ENCODE measurements around the gene SLC38A3.
"Not testable (repeated sequence)": the region's sequence is repeated elsewhere in the genome, so short reads cannot be mapped to it uniquely, and the experiment has no call there.

SLC38A3 gene

GRCh38 chr3:50208677-50209344, 3.7 kb downstream of the SLC38A3 start:
- Histone ChIP-seq H3K4me3 (IDR thresholded peaks at IDR 0.05; ENCODE audit: insufficient read depth, low read depth, low read length) (no peak overlapping the region), H3K27ac (no peak overlapping the region), H3K79me2 (ENCODE audit: insufficient read depth, low read depth) (no peaks in the 10 kb centered on the region), H4K20me1 (ENCODE audit: insufficient read depth) (no peaks in the 10 kb centered on the region), H3K4me1 (ENCODE audit: low read depth, poor library complexity, severe bottlenecking) (no peaks in the 10 kb centered on the region), H2AFZ (ENCODE audit: low read depth) (no peak overlapping the region), H3K36me3 (ENCODE audit: insufficient read depth) (no peaks in the 10 kb centered on the region), H3K9ac (no peak overlapping the region), H3K27me3 (ENCODE audit: insufficient read depth, low read depth) (peaks cover 24% of the 10 kb centered on the region), H3K4me2 (no peak overlapping the region)
- no peak for TF ChIP-seq CTCF (conservative IDR thresholded peaks at IDR 0.05; ENCODE audit: low read depth, low read length)

GRCh38 chr3:50210176-50210509, 5.1 kb downstream of the SLC38A3 start:
- Histone ChIP-seq H3K27ac (no peak overlapping the region), H3K4me1 (ENCODE audit: low read depth, poor library complexity, severe bottlenecking) (no peaks in the 10 kb centered on the region), H3K36me3 (ENCODE audit: insufficient read depth) (no peaks in the 10 kb centered on the region), H3K9ac (no peak overlapping the region), H2AFZ (ENCODE audit: low read depth) (no peak overlapping the region), H3K27me3 (ENCODE audit: insufficient read depth, low read depth) (peaks cover 13% of the 10 kb centered on the region), H3K4me3 (IDR thresholded peaks at IDR 0.05; ENCODE audit: insufficient read depth, low read depth, low read length) (no peak overlapping the region), H3K79me2 (ENCODE audit: insufficient read depth, low read depth) (no peaks in the 10 kb centered on the region), H3K4me2 (no peak overlapping the region), H4K20me1 (ENCODE audit: insufficient read depth) (no peaks in the 10 kb centered on the region)
- no peak for TF ChIP-seq CTCF (conservative IDR thresholded peaks at IDR 0.05; ENCODE audit: low read depth, low read length)

GRCh38 chr3:50210510-50211367, 5.7 kb downstream of the SLC38A3 start:
- no peaks in the 10 kb centered on the region for H3K36me3 ChIP-seq (ENCODE audit: insufficient read depth)
- TF ChIP-seq CTCF (conservative IDR thresholded peaks at IDR 0.05; ENCODE audit: low read depth, low read length), result no peak
- H3K9ac ChIP-seq, result no peak overlapping the region
- no peak overlapping the region for H2AFZ ChIP-seq (ENCODE audit: low read depth)
- H3K4me3 ChIP-seq (IDR thresholded peaks at IDR 0.05; ENCODE audit: insufficient read depth, low read depth, low read length), result no peak overlapping the region
- H3K4me1 ChIP-seq (ENCODE audit: low read depth, poor library complexity, severe bottlenecking), result no peaks in the 10 kb centered on the region
- H3K4me2 ChIP-seq, result no peak overlapping the region
- H3K27ac ChIP-seq, result no peak overlapping the region
- peaks cover 8% of the 10 kb centered on the region for H3K27me3 ChIP-seq (ENCODE audit: insufficient read depth, low read depth)
- no peaks in the 10 kb centered on the region for H4K20me1 ChIP-seq (ENCODE audit: insufficient read depth)
- H3K79me2 ChIP-seq (ENCODE audit: insufficient read depth, low read depth), result no peaks in the 10 kb centered on the region

GRCh38 chr3:50211368-50211717, 6.3 kb downstream of the SLC38A3 start:
- H4K20me1 ChIP-seq (ENCODE audit: insufficient read depth); H3K4me2 ChIP-seq; H3K9ac ChIP-seq; H3K36me3 ChIP-seq (ENCODE audit: insufficient read depth); H3K27ac ChIP-seq; H2AFZ ChIP-seq (ENCODE audit: low read depth); H3K4me3 ChIP-seq (IDR thresholded peaks at IDR 0.05; ENCODE audit: insufficient read depth, low read depth, low read length); H3K27me3 ChIP-seq (ENCODE audit: insufficient read depth, low read depth); H3K4me1 ChIP-seq (ENCODE audit: low read depth, poor library complexity, severe bottlenecking); H3K79me2 ChIP-seq (ENCODE audit: insufficient read depth, low read depth): not testable (repeated sequence)

- no peak overlapping the region for H3K4me2 ChIP-seq
- H3K4me1 ChIP-seq (ENCODE audit: low read depth, poor library complexity, severe bottlenecking), result no peaks in the 10 kb centered on the region
- H3K79me2 ChIP-seq (ENCODE audit: insufficient read depth, low read depth), result no peaks in the 10 kb centered on the region
- no peak overlapping the region for H3K9ac ChIP-seq
- H3K27ac ChIP-seq, result no peak overlapping the region
- H2AFZ ChIP-seq (ENCODE audit: low read depth), result no peak overlapping the region
- H3K4me3 ChIP-seq (IDR thresholded peaks at IDR 0.05; ENCODE audit: insufficient read depth, low read depth, low read length), result no peak overlapping the region
- no peak for TF ChIP-seq CTCF (conservative IDR thresholded peaks at IDR 0.05; ENCODE audit: low read depth, low read length)
- H3K27me3 ChIP-seq (ENCODE audit: insufficient read depth, low read depth), result no peaks in the 10 kb centered on the region; the same call in 1 of the 2 replicates
- no peaks in the 10 kb centered on the region for H4K20me1 ChIP-seq (ENCODE audit: insufficient read depth)
- no peaks in the 10 kb centered on the region for H3K36me3 ChIP-seq (ENCODE audit: insufficient read depth)
Observed at GRCh38 chr3:50211930-50212329, 6.9 kb downstream of the SLC38A3 start.
